Upper lobe of left lung (tissue), 6 donors: ENCODE measurements around the gene TTC33. TPM values are rescaled to one million over a fixed set of nuclear protein-coding genes. Genes with fewer than 3 reads are reported as not detected.

Experiments
- ATAC-seq, 2 donors: fragments of 200-7000 bp; cut with Tn5 transposase; one replicate each; pipeline ENCODE4 v1.9.1; 2022; ENCODE audit warnings: mild to moderate bottlenecking in 2 of 2, moderate library complexity in 2 of 2; ENCODE audit not compliant: low FRiP score in 2 of 2
- DNase-seq, 2 donors: peaks; one replicate each; pipeline ENCODE4 v3.0.0-alpha.2; 2019 to 2020
- H3K27ac ChIP-seq, 4 donors: fragments of 200-600 bp; sonication (generic); one replicate each; pipeline ENCODE4 v1.5.1; 2016 to 2019
- H3K27me3 ChIP-seq, 4 donors: fragments of 200-600 bp; sonication (generic); one replicate each; pipeline ENCODE4 v1.5.1; 2017 to 2019
- H3K36me3 ChIP-seq, 4 donors: fragments of 200-600 bp; sonication (generic); one replicate each; pipeline ENCODE4 v1.5.1; 2016 to 2019
- H3K4me1 ChIP-seq, 4 donors: fragments of 200-600 bp; sonication (generic); one replicate each; pipeline ENCODE4 v1.5.1; 2018 to 2019
- H3K4me3 ChIP-seq, 4 donors: fragments of 200-600 bp; sonication (generic); one replicate each; pipeline ENCODE4 v1.5.1; 2017 to 2019; ENCODE audit warnings: mild to moderate bottlenecking in 2 of 4, moderate library complexity in 1 of 4
- H3K9me3 ChIP-seq, 4 donors: fragments of 200-600 bp; sonication (generic); one replicate each; pipeline ENCODE4 v1.5.1; 2018 to 2019
- EP300 ChIP-seq, 4 donors: sonication (generic); formaldehyde crosslinking; IDR thresholded peaks; one replicate each; pipeline ENCODE4 v1.5.1; 2017; ENCODE audit warnings: antibody characterized with exemption in 4 of 4, control low read depth in 2 of 4
- POLR2A ChIP-seq, 4 donors: fragments of 450-650 bp; IDR thresholded peaks; one replicate each; pipeline ENCODE4 v1.5.1; 2016 to 2017; ENCODE audit warnings: antibody characterized with exemption in 4 of 4, mild to moderate bottlenecking in 2 of 4
- POLR2AphosphoS5 ChIP-seq, 2 donors: sonication (generic); formaldehyde crosslinking; IDR thresholded peaks; one replicate each; pipeline ENCODE4 v1.5.1; 2017; ENCODE audit warnings: antibody characterized with exemption in 2 of 2
- WGBS, 2 donors: methylation state at CpG; one replicate each; pipeline ENCODE4 v1.1.5; 2017 to 2018; 5-methylcytosine and 5-hydroxymethylcytosine counted together
- total RNA-seq, 6 donors: library from RNA; depleted of rRNA in 4 of 6; stranded (reverse); fragments of >200 nt in 4 of 6; gene quantifications; one replicate each; pipeline versions ENCODE4 v1.1.0 to v1.2.1, GENCODE V29; 2016 to 2021
- TF ChIP-seq, protein P1 (sequence below), 6 experiments: fragments of 450-650 bp in 4 of 6; fragments of 200-600 bp in 2 of 6; sonication (generic) in 2 of 6; IDR thresholded peaks; one replicate each; pipeline ENCODE4 v1.5.1; 2016 to 2019; ENCODE audit warnings: antibody characterized with exemption in 6 of 6
- donor health status: DM: no; HTN: no; CAD: no; lungs with moderate emphysema.
- donor health status: DM: no; HTN: yes; CAD: no; lungs with severe emphysema.

TTC33 gene
- total RNA-seq, 6 donors from 2014 or later, result 13.4 to 34.1 (median 17.1) TPM

DNA sequence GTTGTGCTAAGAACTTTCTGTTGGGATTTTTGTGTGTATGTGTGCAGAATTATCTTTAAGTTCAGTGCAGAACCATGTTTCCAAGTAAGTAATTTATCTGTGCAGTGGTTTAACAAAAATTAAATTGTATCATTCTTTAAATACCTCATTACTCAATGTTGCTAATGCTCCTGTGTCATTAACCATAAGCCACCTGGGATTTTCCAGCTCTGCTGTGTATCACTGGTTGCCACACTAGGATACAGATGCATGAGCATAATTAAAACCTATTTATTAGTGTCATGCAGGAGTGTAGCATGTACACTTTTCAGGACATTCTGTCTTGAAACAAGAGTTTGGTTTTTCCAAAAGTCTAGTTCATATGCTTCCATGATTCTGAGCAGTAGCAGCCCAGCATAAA is 196.5 kb downstream of the TTC33 start:
- H3K4me1 ChIP-seq, result no peaks in the 10 kb centered on the region
- H3K36me3 ChIP-seq, result no peaks in the 10 kb centered on the region
- no peak for ATAC-seq
- H3K27me3 ChIP-seq, result no peaks in the 10 kb centered on the region
- TF ChIP-seq EP300 (IDR thresholded peaks at IDR 0.05), result no peak
- TF ChIP-seq POLR2AphosphoS5 (IDR thresholded peaks at IDR 0.05), result no peak
- TF ChIP-seq POLR2A (IDR thresholded peaks at IDR 0.05), result no peak
- TF ChIP-seq, protein P1, sequence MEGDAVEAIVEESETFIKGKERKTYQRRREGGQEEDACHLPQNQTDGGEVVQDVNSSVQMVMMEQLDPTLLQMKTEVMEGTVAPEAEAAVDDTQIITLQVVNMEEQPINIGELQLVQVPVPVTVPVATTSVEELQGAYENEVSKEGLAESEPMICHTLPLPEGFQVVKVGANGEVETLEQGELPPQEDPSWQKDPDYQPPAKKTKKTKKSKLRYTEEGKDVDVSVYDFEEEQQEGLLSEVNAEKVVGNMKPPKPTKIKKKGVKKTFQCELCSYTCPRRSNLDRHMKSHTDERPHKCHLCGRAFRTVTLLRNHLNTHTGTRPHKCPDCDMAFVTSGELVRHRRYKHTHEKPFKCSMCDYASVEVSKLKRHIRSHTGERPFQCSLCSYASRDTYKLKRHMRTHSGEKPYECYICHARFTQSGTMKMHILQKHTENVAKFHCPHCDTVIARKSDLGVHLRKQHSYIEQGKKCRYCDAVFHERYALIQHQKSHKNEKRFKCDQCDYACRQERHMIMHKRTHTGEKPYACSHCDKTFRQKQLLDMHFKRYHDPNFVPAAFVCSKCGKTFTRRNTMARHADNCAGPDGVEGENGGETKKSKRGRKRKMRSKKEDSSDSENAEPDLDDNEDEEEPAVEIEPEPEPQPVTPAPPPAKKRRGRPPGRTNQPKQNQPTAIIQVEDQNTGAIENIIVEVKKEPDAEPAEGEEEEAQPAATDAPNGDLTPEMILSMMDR (IDR thresholded peaks at IDR 0.05), result no peak
- H3K27ac ChIP-seq, result no peak overlapping the region
- no peak for DNase-seq
- no peaks in the 10 kb centered on the region for H3K9me3 ChIP-seq
- no peak overlapping the region for H3K4me3 ChIP-seq

DNA sequence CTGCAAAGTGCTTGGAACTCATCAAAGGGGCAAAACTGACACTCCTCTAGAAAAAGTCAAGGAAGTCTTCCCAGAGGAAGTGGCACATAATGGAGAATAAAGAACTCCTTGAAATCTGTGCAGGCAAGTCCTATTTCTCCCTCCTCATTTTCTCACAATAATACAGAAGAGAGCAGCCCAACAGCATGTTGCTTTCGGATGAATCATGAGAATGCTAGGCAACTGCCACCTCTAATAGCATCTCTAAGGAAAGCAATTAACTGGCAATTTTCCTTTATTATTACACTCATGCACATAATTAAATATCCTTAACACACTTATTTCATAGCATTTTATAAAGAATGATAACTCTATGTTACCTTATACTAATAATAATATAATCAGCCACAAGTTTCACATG is 198.3 kb downstream of the TTC33 start:
- TF ChIP-seq POLR2A (IDR thresholded peaks at IDR 0.05) (no peak), POLR2AphosphoS5 (IDR thresholded peaks at IDR 0.05) (no peak), EP300 (IDR thresholded peaks at IDR 0.05) (no peak)
- TF ChIP-seq, protein P1 (IDR thresholded peaks at IDR 0.05), result no peak
- no peak for DNase-seq
- no peak for ATAC-seq
- Histone ChIP-seq H3K9me3 (no peaks in the 10 kb centered on the region), H3K27me3 (no peaks in the 10 kb centered on the region), H3K4me3 (no peak overlapping the region), H3K36me3 (no peaks in the 10 kb centered on the region), H3K27ac (no peak overlapping the region), H3K4me1 (peaks cover 0 to 2% (median 1%) of the 10 kb centered on the region in 4 donors)
- 78 to 82% methylated on average over 1 of the region's 1 CpG for WGBS, 2 donors

DNA sequence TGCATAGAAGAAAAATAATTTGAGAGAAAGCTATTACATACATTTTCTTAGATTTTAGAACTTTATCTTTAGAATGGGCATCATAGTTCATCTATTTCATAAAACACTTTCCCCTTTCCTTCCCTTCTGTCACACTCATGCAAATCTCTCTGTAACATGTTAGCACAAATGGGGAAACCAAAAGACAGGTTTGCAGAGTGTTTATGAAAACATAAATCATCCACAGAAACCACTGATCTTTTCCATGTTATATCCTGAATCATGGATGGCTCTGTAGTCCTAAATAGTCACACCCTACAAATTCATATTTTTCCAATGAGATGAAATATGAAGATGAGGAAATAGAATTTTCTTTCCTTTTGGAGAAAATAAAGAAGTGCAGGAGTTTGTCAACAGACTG is 198.9 kb downstream of the TTC33 start:
- Histone ChIP-seq H3K27me3 (no peaks in the 10 kb centered on the region), H3K4me3 (no peak overlapping the region), H3K27ac (no peak overlapping the region), H3K9me3 (no peaks in the 10 kb centered on the region), H3K4me1 (peaks cover 2 to 9% (median 8%) of the 10 kb centered on the region in 4 donors), H3K36me3 (no peaks in the 10 kb centered on the region)
- ATAC-seq (no peak), DNase-seq (no peak)
- TF ChIP-seq POLR2A (IDR thresholded peaks at IDR 0.05), result no peak
- TF ChIP-seq POLR2AphosphoS5 (IDR thresholded peaks at IDR 0.05), result no peak
- TF ChIP-seq, protein P1 (IDR thresholded peaks at IDR 0.05), result no peak
- TF ChIP-seq EP300 (IDR thresholded peaks at IDR 0.05), result no peak

DNA sequence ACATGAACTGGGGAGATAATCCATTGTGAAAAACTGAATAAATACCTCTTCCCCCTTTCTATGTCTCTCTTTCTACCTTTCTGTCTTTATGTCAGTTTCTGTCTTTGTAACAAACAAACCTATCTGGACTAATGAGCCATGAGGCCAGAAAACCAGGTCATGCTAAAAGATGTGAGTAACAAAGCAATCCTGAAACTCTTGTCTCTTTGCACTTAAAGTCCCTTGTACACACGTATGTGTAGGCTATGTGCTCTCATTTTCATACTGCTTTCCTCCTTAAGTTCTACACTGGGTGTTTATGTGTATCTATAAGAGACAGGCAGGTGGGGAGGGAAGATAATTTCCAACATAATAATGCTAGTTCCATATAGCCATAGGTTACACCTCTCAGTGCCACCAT is 199.9 kb downstream of the TTC33 start:
- TF ChIP-seq POLR2A (IDR thresholded peaks at IDR 0.05) (no peak), EP300 (IDR thresholded peaks at IDR 0.05) (no peak)
- TF ChIP-seq, protein P1 (IDR thresholded peaks at IDR 0.05), result no peak
- ATAC-seq (no peak), DNase-seq (no peak)
- Histone ChIP-seq H3K4me3 (no peak overlapping the region), H3K27ac (no peak overlapping the region), H3K36me3 (no peaks in the 10 kb centered on the region), H3K4me1 (peaks cover 10 to 16% (median 13%) of the 10 kb centered on the region in 4 donors), H3K27me3 (no peaks in the 10 kb centered on the region), H3K9me3 (no peaks in the 10 kb centered on the region)
- 80% methylated on average over 1 of the region's 1 CpG for WGBS, 2 donors

DNA sequence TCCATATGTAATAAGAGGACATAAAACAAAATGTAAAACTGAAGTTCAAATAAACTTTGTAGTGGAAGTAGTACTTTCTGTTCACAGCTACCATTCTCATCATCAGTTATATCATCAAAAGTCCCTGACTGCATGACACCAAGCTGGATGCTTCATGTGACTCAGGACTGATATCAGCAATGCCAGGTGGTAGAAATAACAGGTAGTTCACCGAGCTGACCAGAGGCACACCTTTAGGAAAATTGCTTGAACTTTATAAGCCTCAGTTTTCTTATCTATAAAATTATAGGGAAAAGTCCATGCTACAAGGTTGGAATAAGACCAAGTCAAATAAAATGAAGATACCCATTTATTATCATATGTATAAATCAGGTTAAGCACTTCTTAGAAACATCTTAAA is 200.9 kb downstream of the TTC33 start:
- ATAC-seq (no peak), DNase-seq (no peak)
- TF ChIP-seq POLR2A (IDR thresholded peaks at IDR 0.05) (no peak), POLR2AphosphoS5 (IDR thresholded peaks at IDR 0.05) (no peak), EP300 (IDR thresholded peaks at IDR 0.05) (no peak)
- TF ChIP-seq, protein P1 (IDR thresholded peaks at IDR 0.05), result no peak
- no peaks in the 10 kb centered on the region for H3K9me3 ChIP-seq
- no peak overlapping the region for H3K4me3 ChIP-seq
- H3K27me3 ChIP-seq, result no peaks in the 10 kb centered on the region
- WGBS, 2 donors, result 60 to 96% methylated on average over 1 of the region's 1 CpG
- H3K36me3 ChIP-seq, result no peaks in the 10 kb centered on the region
- no peak overlapping the region for H3K27ac ChIP-seq
- peaks cover 10 to 16% (median 13%) of the 10 kb centered on the region in 4 donors for H3K4me1 ChIP-seq
